HG03460 (cell line): ENCODE measurements around the gene POC1B.

Source experiments
- ATAC-seq: cut with Tn5 transposase; IDR thresholded peaks from one replicate; pipeline ENCODE4 v1.9.1; 2021; ENCODE audit not compliant: unreplicated experiment

Gene POC1B

GRCh38 chr12:89539426-89540223 lies 13.8 kb upstream of the POC1B start:
- ATAC-seq, result no peak

DNA sequence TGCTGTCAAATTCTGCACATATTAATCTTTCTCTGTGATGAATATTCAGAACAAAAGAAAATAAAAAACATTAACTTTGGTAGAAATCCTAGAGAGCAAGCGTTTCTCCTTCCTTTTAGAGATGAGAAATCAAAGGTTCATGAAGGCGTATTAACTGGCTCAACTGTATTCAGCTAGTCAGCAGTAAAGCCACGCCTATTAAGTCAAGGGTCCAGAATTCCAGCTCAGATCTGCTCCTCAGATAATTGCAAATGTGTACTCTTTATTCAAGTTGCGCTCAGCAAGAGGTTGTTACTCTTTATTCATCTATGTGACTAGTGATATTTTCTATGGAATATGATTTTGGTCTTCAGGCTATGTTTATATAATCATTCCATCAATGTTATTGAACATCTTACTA lies 13.1 kb upstream of the POC1B start:
- no peak for ATAC-seq

DNA sequence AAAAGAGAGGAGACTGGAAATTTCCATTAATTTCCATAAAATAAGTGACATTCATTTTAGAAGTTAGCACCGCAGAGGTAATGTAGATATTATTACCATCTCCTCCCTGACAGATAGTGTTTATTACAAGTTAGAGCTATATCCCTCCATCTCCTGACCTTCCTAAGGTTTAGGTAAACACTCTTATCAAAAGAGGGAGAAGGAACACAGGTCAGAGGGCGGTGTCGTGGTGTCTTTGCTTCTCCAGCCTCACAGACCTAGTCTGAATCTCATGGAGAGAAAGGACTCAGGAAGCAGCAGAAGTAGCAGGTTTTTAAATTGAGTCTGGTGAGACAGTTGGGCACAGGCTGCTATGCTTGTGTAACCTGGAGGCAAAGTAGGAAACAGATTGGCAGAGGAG lies 11.5 kb upstream of the POC1B start:
- no peak for ATAC-seq

GRCh38 chr12:89529738-89530137 lies 3.9 kb upstream of the POC1B start:
- ATAC-seq, result no peak

DNA sequence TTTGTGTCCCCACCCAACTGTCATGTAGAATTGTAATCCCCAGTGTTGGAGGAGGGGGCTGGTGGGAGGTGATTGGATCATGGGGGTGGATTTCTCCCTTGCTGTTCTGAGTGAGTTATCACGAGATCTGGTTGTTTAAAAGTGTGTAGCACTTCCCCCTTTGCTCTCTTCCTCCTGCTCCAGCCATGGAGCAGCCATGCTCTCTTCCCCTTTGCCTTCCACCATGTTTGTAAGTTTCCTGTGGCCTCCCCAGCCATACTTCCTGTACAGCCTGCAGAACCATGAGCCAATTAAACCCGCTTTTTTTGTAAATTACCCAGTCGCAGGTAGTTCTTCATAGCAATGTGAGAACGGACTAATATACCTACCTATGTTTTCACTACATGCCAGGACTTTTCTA lies 2.6 kb upstream of the POC1B start:
- no peak for ATAC-seq

GRCh38 chr12:89525305-89525823 lies 483 bp downstream of the POC1B start:
- peak; percentile 23 for ATAC-seq

DNA sequence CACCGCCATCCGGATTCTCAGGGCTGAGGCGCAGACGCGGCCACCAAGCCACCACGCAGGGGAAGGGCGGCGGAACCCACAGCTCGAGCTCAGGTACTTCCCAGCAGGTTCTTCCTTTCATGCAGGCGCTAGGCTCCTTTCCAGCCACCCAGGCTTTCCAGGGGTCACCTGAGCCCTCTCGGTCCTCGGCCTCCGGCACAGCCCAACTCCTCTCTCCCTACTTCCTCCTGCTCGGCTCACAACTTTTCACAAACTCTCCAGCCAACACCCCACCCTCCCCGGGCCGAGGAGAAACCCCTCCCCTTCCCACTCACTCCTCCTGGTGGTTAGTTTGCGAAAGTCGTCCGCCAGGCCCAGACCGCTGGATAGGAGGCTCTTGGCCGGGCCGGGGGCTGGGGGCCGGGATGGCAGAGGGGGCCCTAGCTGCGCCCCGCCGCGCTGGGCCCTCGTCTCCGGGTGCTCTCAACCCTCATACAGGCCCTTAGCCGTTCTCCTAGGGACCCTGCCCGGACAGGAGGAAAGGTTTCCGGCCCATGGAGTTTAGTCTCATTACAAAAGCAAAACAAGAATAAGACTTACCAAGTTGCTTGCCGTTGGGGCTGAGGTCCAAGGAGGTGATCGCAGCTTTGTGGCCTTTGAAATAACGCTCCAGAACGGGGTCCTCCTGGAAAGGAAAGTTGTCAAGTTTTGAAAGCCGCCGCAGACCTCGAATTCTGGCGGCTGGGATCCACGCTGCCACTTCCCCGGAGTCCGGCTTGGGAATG lies 1.1 kb downstream of the POC1B start, which contains the start of gene GALNT4:
Gene GALNT4 (minus strand): TSS at position 256 of the 764 bp plus-strand sequence. CDS start 247 bp downstream, at position 9.
- ATAC-seq, result peak; percentile 66

- ATAC-seq, result no peak
Observed at GRCh38 chr12:89523843-89524540, 1.9 kb downstream of the POC1B start.

DNA sequence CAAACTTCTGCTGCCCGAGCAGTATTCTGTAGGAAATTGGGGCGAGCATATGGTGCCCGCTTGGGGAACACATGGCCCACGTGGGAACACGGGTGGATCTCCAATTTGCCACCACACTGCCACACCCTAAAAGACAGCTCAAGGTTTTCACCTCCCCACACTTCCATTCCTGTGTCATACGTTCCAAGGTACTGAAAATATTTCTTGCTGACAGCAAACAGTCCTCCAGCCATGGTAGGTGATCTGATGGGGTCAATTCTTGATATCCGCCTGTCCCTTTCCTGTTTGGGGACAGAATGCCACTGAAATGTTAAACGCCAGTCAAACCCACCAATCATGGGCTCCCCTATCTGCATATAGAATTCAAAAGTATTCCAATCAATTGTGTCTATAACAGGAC lies 2.5 kb downstream of the POC1B start:
- ATAC-seq, result no peak

- ATAC-seq, result no peak
Observed at GRCh38 chr12:89521364-89522223, 4.3 kb downstream of the POC1B start.

DNA sequence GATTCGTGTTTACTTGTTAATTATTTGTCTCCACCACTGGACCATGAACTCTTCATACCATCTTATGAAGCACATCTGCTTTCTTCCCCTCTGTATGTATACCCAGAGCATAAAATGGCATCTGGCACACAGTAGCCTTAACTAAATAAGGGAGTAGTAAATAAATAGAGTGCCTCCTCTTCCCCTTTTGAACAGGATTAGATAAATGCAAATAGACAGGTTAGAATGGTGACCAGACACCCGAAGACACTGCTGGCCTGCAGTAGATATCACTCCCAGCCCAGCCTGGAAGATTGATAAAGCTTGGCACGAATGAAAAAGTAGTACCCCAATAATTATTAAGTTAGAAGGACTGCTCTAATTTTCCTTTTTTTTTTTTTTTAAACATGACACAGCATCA lies 8.1 kb downstream of the POC1B start:
- no peak for ATAC-seq

DNA sequence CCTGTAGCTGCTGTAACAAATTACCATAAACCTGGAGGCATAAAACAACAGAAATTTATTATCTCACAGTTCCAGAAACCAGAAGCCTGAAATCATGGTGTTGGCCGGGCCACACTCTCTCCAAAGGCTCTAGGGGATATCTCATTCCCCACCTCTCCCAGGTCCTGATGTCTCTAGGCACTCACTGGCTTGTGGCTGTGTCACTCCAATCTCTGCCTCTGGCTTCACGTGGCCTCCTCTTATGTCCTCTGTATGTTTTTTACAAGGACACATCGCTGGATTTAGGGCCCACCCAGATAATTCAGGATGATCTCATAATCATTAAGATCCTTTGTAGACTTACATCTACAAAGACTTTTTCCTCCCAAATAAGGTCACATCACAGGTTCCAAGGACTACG lies 9.2 kb downstream of the POC1B start:
- no peak for ATAC-seq

- peak; percentile 80 for ATAC-seq
Observed at GRCh38 chr12:89514751-89515150, 11.1 kb downstream of the POC1B start.

DNA sequence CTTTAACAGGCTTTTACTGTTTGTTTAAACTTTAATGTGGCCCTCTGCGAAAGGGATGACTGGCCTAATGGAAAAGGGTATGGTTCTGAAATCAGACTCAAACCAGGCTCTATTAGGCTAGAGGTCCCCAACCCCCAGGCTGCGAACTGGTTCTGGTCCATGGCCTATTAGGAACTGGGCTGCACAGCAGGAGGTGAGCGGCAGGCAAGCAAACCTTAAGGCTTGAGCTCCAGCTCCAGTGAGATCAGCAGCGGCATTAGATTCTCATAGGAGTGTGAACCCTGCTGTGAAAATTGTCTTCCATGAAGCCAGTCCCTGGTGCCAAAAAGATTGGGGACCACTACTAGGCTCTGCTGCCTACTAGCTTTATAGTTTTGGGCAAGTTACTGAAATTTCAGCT lies 12.3 kb downstream of the POC1B start:
- no peak for ATAC-seq

DNA sequence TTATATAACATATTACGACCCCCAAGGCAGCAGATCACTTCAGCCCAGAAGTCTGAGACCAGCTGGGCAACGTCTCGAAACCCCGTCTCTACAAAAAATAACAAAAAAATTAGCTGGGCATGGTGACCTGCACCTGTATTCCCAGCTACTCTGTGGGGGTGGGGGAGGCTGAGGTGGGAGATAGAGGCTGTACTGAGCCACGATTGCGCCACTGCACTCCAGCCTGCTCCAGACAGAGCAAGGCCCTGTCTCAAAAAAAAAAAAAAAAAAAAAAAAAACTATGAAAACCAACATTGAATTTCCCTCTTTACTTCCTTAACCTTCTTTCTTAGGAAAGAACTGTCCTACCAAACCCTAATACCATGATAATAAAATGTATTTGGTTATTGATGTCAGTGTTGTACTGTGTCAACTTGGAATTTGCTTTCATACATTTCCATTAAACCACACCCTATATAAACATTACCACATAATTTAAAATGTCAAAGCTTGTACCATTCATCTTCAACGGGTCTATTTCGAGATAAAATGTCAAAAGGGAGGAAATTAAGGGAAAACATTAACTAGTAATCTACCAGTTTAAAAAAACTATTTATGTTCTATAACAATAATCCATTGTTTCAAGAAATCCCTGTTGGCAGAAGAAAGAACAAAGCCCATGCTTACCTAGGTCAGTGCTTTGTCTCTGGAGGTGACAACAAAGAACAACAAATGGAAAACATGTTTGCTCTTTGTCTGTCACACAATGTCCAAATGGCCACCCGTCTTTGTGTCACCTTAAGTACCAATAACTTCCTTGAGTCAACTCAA lies 18.6 kb downstream of the POC1B start:
- ATAC-seq, result no peak

GRCh38 chr12:89506050-89506449 lies 19.8 kb downstream of the POC1B start:
- no peak for ATAC-seq

DNA sequence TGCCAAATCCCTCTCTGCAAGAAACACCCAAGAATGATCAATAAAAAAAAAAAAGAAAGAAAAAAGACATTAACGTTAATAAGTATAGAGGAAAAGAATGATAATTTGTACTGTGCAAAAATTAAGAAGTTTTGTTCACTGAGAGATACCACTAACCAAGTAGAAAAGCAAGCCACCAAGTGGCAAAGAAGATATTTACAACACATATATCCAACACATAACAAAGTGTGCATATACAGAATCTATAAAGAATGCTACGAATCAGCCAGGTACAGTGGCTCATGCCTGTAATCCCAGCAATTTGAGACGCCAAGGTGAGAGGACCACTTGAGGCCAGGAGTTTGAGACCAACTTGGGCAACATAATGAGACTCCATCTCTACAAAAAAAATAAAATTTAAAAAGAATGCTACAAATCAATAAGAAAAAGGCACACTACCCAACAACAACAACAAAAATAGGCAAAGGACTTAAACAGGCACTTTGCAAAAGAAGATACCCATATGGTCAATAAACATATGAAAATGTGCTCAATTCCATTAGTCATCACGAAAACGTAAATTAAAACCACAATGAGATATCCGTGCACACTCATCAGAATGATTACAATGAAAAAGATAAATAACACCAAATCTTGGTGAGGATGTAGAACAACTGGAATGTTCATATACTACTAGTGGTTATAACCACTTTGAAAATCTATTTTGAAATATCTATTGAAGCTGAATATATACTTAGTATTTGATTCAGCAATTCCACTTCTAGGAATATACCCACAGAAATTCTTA lies 21.1 kb downstream of the POC1B start:
- ATAC-seq, result no peak

GRCh38 chr12:89501793-89502192 lies 24.1 kb downstream of the POC1B start:
- ATAC-seq, result no peak

DNA sequence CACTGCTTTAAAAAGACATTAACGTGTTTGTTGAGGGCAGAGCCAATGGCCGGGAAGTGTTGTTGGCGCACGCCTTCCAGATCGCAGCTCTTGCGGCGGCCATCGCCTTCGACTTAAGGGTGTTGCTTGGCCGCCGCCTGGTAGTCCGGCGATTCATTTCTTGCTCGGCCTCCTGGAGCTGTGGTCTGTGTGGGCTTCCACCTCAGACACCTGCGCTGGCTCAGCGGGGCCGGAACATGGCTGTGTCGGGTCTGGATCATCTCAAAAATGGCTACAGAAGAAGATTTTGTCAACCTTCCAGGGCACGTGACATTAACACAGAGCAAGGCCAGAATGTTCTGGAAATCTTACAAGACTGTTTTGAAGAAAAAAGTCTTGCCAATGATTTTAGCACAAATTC lies 26.0 kb downstream of the POC1B start:
- no peak for ATAC-seq
